Lower leg skin (tissue), 3 donors: ENCODE measurements around the gene ENSA.

ENCODE experiments used
- POLR2A ChIP-seq, 2 donors: fragments of 450-650 bp; IDR thresholded peaks; one replicate each; pipeline ENCODE4 v1.6.1; 2016 to 2017; ENCODE audit warnings: antibody characterized with exemption in 2 of 2, mild to moderate bottlenecking in 1 of 2, moderate library complexity in 1 of 2
- TF ChIP-seq, protein P1 (sequence below), 3 donors: fragments of 450-650 bp; IDR thresholded peaks; one replicate each; pipeline ENCODE4 v1.5.1; 2016; ENCODE audit warnings: antibody characterized with exemption in 3 of 3, mild to moderate bottlenecking in 3 of 3, moderate library complexity in 2 of 3

DNA sequence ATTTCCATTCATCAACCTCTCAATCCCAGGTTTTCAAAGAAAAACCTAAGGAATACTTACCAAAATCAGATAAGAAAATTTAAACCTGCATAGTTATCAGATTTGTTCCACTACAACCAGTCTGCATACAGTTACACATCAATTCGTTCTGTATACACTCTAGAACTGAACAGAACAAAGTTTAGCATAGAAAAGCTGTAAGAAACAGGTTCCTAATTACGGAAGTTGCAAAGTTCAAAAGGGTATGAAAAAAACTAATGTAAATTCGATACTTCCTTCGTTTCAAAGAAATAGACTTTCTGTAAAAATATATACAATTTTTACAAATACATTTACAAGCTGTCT is 53.1 kb downstream of the ENSA start:
- TF ChIP-seq, protein P1, sequence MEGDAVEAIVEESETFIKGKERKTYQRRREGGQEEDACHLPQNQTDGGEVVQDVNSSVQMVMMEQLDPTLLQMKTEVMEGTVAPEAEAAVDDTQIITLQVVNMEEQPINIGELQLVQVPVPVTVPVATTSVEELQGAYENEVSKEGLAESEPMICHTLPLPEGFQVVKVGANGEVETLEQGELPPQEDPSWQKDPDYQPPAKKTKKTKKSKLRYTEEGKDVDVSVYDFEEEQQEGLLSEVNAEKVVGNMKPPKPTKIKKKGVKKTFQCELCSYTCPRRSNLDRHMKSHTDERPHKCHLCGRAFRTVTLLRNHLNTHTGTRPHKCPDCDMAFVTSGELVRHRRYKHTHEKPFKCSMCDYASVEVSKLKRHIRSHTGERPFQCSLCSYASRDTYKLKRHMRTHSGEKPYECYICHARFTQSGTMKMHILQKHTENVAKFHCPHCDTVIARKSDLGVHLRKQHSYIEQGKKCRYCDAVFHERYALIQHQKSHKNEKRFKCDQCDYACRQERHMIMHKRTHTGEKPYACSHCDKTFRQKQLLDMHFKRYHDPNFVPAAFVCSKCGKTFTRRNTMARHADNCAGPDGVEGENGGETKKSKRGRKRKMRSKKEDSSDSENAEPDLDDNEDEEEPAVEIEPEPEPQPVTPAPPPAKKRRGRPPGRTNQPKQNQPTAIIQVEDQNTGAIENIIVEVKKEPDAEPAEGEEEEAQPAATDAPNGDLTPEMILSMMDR (IDR thresholded peaks at IDR 0.05): no peak
- no peak for TF ChIP-seq POLR2A (IDR thresholded peaks at IDR 0.05)
